Calu3 (cell line): Measurements from ENCODE around the gene INTS3. TPM values are rescaled to one million over a fixed set of nuclear protein-coding genes. Genes with fewer than 3 reads are reported as not detected.
A peak's percentile ranks its signal among the peaks of the same experiment; 100 is the strongest.

ENCODE experiments used
- BruUV-seq: library from RNA; stranded (reverse); fragments of 400-500 nt; replicated peaks from 2 replicates; lab custom pipeline; 2021; lab: Mats Ljungman, UMichigan
- CTCF ChIA-PET: fragments of 300-600 bp; sonication (Branson Sonifier 250); formaldehyde crosslinking; loops from one replicate; lab custom pipeline; 2022; ENCODE audit warnings: antibody characterized with exemption; lab: Charles Lee
- DNase-seq: peaks from one replicate; pipeline ENCODE4 v3.0.0; 2022
- H3K27ac Mint-ChIP-seq: one replicate; pipeline ENCODE4 v1.8.0; 2022; ENCODE audit warnings: mixed read lengths; ENCODE audit not compliant: unreplicated experiment
- H3K27me3 Mint-ChIP-seq: one replicate; pipeline ENCODE4 v1.8.0; 2022; ENCODE audit warnings: mixed read lengths; ENCODE audit not compliant: unreplicated experiment
- H3K36me3 Mint-ChIP-seq: one replicate; pipeline ENCODE4 v1.8.0; 2022; ENCODE audit warnings: mild to moderate bottlenecking, moderate library complexity, mixed read lengths; ENCODE audit not compliant: insufficient read depth, unreplicated experiment
- H3K4me1 Mint-ChIP-seq: one replicate; pipeline ENCODE4 v1.8.0; 2022; ENCODE audit warnings: mild to moderate bottlenecking, low read depth, mixed read lengths; ENCODE audit not compliant: unreplicated experiment
- H3K4me3 Mint-ChIP-seq: one replicate; pipeline ENCODE4 v1.8.0; 2022; ENCODE audit warnings: mild to moderate bottlenecking, low read depth, moderate library complexity, mixed read lengths; ENCODE audit not compliant: unreplicated experiment
- H3K9me3 Mint-ChIP-seq: one replicate; pipeline ENCODE4 v1.8.0; 2022; ENCODE audit warnings: low read depth, mixed read lengths; ENCODE audit not compliant: unreplicated experiment
- CTCF ChIP-seq: fragments of 200-600 bp; IDR thresholded peaks from one replicate; pipeline ENCODE4 v1.8.0; 2022; ENCODE audit warnings: antibody characterized with exemption; ENCODE audit not compliant: unreplicated experiment
- intact Hi-C: fragments of 100-400 bp; cut with micrococcal nuclease; formaldehyde crosslinking; loops from one replicate; pipeline ENCODE4 v1.10.0; 2022; ENCODE audit not compliant: unreplicated experiment
- total RNA-seq: library from RNA; stranded (reverse); gene quantifications from 2 replicates; pipeline ENCODE4 v1.2.3, GENCODE V29; 2022

The INTS3 gene
- total RNA-seq, 1 experiment from 2014 or later, result 55.9 TPM

GRCh38 chr1:153790966-153791647 lies 63.3 kb downstream of the INTS3 start:
- CTCF ChIA-PET, result interaction anchor here (0.6 kb wide), 1 partner anchor 432 kb away, joined by 3 read pairs; no protein-coding TSS in a partner anchor
- Mint-ChIP-seq H3K9me3 (no peaks in the 10 kb centered on the region), H3K4me1 (peaks cover 9% of the 10 kb centered on the region), H3K27ac (no peak overlapping the region), H3K36me3 (peaks cover 4% of the 10 kb centered on the region), H3K4me3 (no peak overlapping the region), H3K27me3 (peaks cover 67% of the 10 kb centered on the region)
- intact Hi-C loops, result no loop called here
- no peak for DNase-seq
- BruUV-seq, result no TSS peak
- TF ChIP-seq CTCF, result no peak

GRCh38 chr1:153791648-153792253 lies 63.9 kb downstream of the INTS3 start:
- TF ChIP-seq CTCF, result no peak
- peaks cover 4% of the 10 kb centered on the region for H3K36me3 Mint-ChIP-seq
- peaks cover 67% of the 10 kb centered on the region for H3K27me3 Mint-ChIP-seq
- BruUV-seq, result no TSS peak
- H3K4me1 Mint-ChIP-seq, result peaks cover 9% of the 10 kb centered on the region
- peak; percentile 36 for DNase-seq
- no peaks in the 10 kb centered on the region for H3K9me3 Mint-ChIP-seq
- intact Hi-C loops, result no loop called here
- CTCF ChIA-PET, result interaction anchor here (0.6 kb wide), 2 partner anchors 104 to 432 kb away, joined by 3 read pairs; no protein-coding TSS in a partner anchor
- H3K4me3 Mint-ChIP-seq, result no peak overlapping the region
- H3K27ac Mint-ChIP-seq, result no peak overlapping the region

GRCh38 chr1:153792631-153793041 lies 64.8 kb downstream of the INTS3 start:
- no TSS peak for BruUV-seq
- no peak for DNase-seq
- H3K27ac Mint-ChIP-seq, result no peak overlapping the region

More at GRCh38 chr1:153792631-153793041, 64.8 kb downstream of the INTS3 start:
- no peak overlapping the region for H3K4me3 Mint-ChIP-seq
- CTCF ChIA-PET, result interaction anchor here (1.1 kb wide), 1 partner anchor 9 kb away, joined by 4 read pairs; no protein-coding TSS in a partner anchor
- intact Hi-C loops, result no loop called here
- H3K27me3 Mint-ChIP-seq, result peaks cover 60% of the 10 kb centered on the region
- peaks cover 4% of the 10 kb centered on the region for H3K36me3 Mint-ChIP-seq
- TF ChIP-seq CTCF, result no peak
- no peaks in the 10 kb centered on the region for H3K9me3 Mint-ChIP-seq
- peaks cover 9% of the 10 kb centered on the region for H3K4me1 Mint-ChIP-seq
